Common myeloid progenitor, CD34-positive (primary cell): ENCODE data around the gene GNE.
"Not testable (repeated sequence)": the region's sequence is repeated elsewhere in the genome, so short reads cannot be mapped to it uniquely, and the experiment has no call there.

Experiments
- CTCF ChIA-PET: fragments of 350-600 bp; sonication (Branson Sonifier 250); formaldehyde crosslinking; loops from one replicate; lab custom pipeline; 2021; ENCODE audit warnings: antibody characterized with exemption; lab: Charles Lee
- POLR2A ChIA-PET: fragments of 350-600 bp; sonication (Branson Sonifier 250); formaldehyde crosslinking; loops from one replicate; lab custom pipeline; 2021; ENCODE audit warnings: antibody characterized with exemption; lab: Charles Lee
- DNase-seq, 3 donors: peaks; one replicate each; pipeline versions ENCODE4 v3.0.0 to v3.0.0-alpha.2; 2013
- H3K27ac ChIP-seq, 2 experiments: 1 replicate in 1 of 2; 2 replicates in 1 of 2; pipeline ENCODE4 v1.7.0; 2013; ENCODE audit warnings: inconsistent platforms in 2 of 2, low read length in 2 of 2, mild to moderate bottlenecking in 2 of 2, low read depth in 1 of 2, moderate library complexity in 1 of 2; ENCODE audit not compliant: severe bottlenecking in 2 of 2, insufficient read depth in 1 of 2, poor library complexity in 1 of 2
- H3K27me3 ChIP-seq, 5 experiments: replicated peaks in 2 of 5; 1 replicate in 3 of 5; 2 replicates in 2 of 5; pipeline versions ENCODE4 v1.6.1 to v1.7.0; 2013; ENCODE audit warnings: low read length in 4 of 5, mild to moderate bottlenecking in 2 of 5, moderate library complexity in 2 of 5, inconsistent platforms in 1 of 5; ENCODE audit not compliant: insufficient read depth in 5 of 5, control insufficient read depth in 4 of 5
- H3K36me3 ChIP-seq, 4 experiments: 1 replicate in 2 of 4; 2 replicates in 2 of 4; pipeline versions ENCODE4 v1.6.1 to v1.7.0; 2013; ENCODE audit warnings: low read length in 3 of 4, control low read depth in 1 of 4, mild to moderate bottlenecking in 1 of 4; ENCODE audit not compliant: control insufficient read depth in 4 of 4, insufficient read depth in 4 of 4
- H3K4me1 ChIP-seq, 4 experiments: 1 replicate in 3 of 4; 2 replicates in 1 of 4; pipeline versions ENCODE4 v1.6.1 to v1.7.1; 2013; ENCODE audit warnings: low read length in 3 of 4, mild to moderate bottlenecking in 3 of 4, control low read depth in 1 of 4, inconsistent platforms in 1 of 4, moderate library complexity in 1 of 4; ENCODE audit not compliant: control insufficient read depth in 4 of 4, insufficient read depth in 4 of 4; ENCODE audit errors: control extremely low read depth in 1 of 4
- H3K4me3 ChIP-seq, 7 experiments: 1 replicate in 4 of 7; 2 replicates in 3 of 7; pipeline versions ENCODE4 v1.5.1 to v1.7.0; 2013; ENCODE audit warnings: mild to moderate bottlenecking in 7 of 7, low read length in 6 of 7, moderate library complexity in 6 of 7, inconsistent platforms in 2 of 7, low read depth in 2 of 7, control low read depth in 1 of 7; ENCODE audit not compliant: insufficient read depth in 4 of 7, control insufficient read depth in 1 of 7; ENCODE audit errors: extremely low read depth in 1 of 7
- H3K9me3 ChIP-seq, 5 experiments: 1 replicate in 4 of 5; 2 replicates in 1 of 5; pipeline versions ENCODE4 v1.6.1 to v1.7.1; 2013; ENCODE audit warnings: low read length in 4 of 5, mild to moderate bottlenecking in 2 of 5, inconsistent platforms in 1 of 5, low read depth in 1 of 5, moderate library complexity in 1 of 5; ENCODE audit not compliant: control insufficient read depth in 4 of 5, insufficient read depth in 2 of 5; ENCODE audit errors: control extremely low read depth in 1 of 5
- WGBS: methylation state at CpG from one replicate; pipeline ENCODE4 v1.1.5; 2013; ENCODE audit not compliant: insufficient coverage; 5-methylcytosine and 5-hydroxymethylcytosine counted together

The GNE gene

DNA sequence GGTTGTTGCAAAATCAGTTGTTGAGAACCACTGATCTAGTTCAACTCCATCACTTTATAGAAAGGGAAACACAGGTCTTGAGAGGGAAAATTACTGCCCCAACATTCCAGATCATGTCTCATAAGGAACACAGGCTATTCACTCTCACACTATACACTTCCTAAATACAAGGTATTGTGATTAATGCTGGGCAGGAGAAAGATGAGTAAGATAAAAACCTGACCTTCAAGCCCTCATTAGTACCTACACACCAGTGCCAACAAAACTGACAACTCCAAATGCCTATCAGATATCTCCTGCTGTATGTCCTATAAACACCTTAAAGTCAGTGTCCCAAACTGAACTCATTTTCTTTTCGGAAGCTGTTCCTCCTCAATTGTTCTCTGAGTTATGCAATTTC, 8.2 kb downstream of the GNE start:
- WGBS: 100% methylated on average over 1 of the region's 1 CpG
- H3K4me3 ChIP-seq: no peak overlapping the region
- H3K27ac ChIP-seq: no peak overlapping the region
- no peaks in the 10 kb centered on the region for H3K4me1 ChIP-seq
- H3K36me3 ChIP-seq: peaks cover 7 to 18% (median 12%) of the 10 kb centered on the region in 4 experiments
- no peaks in the 10 kb centered on the region for H3K9me3 ChIP-seq
- ChIA-PET CTCF (interaction anchor here (0.9 to 8.5 kb wide), 4 partner anchors 18 to 79 kb away, joined by 3 to 112 read pairs (median 6); no protein-coding TSS in a partner anchor), POLR2A (no interaction called here)
- no peak for DNase-seq
- H3K27me3 ChIP-seq: no peaks in the 10 kb centered on the region

- no peak overlapping the region for H3K27ac ChIP-seq
- no peaks in the 10 kb centered on the region for H3K4me1 ChIP-seq
- DNase-seq: no peak
- ChIA-PET CTCF (interaction anchor here (1.1 to 8.5 kb wide), 11 partner anchors 8 to 200 kb away, joined by 3 to 112 read pairs (median 4); partner anchors contain the start of gene GNE), POLR2A (interaction anchor here (0.6 to 1.3 kb wide), 3 partner anchors 9 to 1204 kb away, joined by 3 read pairs; no protein-coding TSS in a partner anchor)
- peaks cover 8 to 18% (median 15%) of the 10 kb centered on the region in 4 experiments for H3K36me3 ChIP-seq
- H3K4me3 ChIP-seq: no peak overlapping the region
- 96% methylated on average over 6 of the region's 6 CpGs for WGBS
- no peaks in the 10 kb centered on the region for H3K27me3 ChIP-seq
- H3K9me3 ChIP-seq: no peaks in the 10 kb centered on the region
Measured at GRCh38 chr9:36249189-36249588, 9.1 kb downstream of the GNE start.

GRCh38 chr9:36248061-36248460, 10.2 kb downstream of the GNE start:
- not testable (repeated sequence) for H3K9me3 ChIP-seq, H3K27ac ChIP-seq, H3K27me3 ChIP-seq, H3K4me3 ChIP-seq, H3K4me1 ChIP-seq
- peak; percentile 54 to 75 (median 74) for DNase-seq
- ChIA-PET POLR2A (interaction anchor here (1.3 kb wide), 1 partner anchor 80 kb away, joined by 3 read pairs; no protein-coding TSS in a partner anchor), CTCF (interaction anchor here (0.7 to 8.5 kb wide), 15 partner anchors 9 to 205 kb away, joined by 3 to 112 read pairs (median 3); partner anchors contain the start of gene GNE)
- WGBS: 84% methylated on average over 5 of the region's 8 CpGs
- peaks cover 9 to 27% (median 19%) of the 10 kb centered on the region in 4 experiments for H3K36me3 ChIP-seq

- Histone ChIP-seq H3K9me3 (no peaks in the 10 kb centered on the region), H3K27me3 (no peaks in the 10 kb centered on the region), H3K27ac (no peak overlapping the region), H3K36me3 (peaks cover 9 to 30% (median 23%) of the 10 kb centered on the region in 4 experiments), H3K4me3 (no peak overlapping the region), H3K4me1 (no peaks in the 10 kb centered on the region)
- POLR2A ChIA-PET: no interaction called here
- CTCF ChIA-PET: interaction anchor here (0.8 to 8.5 kb wide), 7 partner anchors 10 to 205 kb away, joined by 3 to 112 read pairs (median 3); partner anchors contain the start of gene GNE
- WGBS: 67% methylated on average over 1 of the region's 3 CpGs
- no peak for DNase-seq
Measured at GRCh38 chr9:36247356-36247755, 10.9 kb downstream of the GNE start.

- DNase-seq: no peak
- 98% methylated on average over 6 of the region's 6 CpGs for WGBS
- POLR2A ChIA-PET: no interaction called here
- Histone ChIP-seq H3K9me3 (no peaks in the 10 kb centered on the region), H3K4me3 (no peak overlapping the region), H3K4me1 (no peaks in the 10 kb centered on the region), H3K27me3 (no peaks in the 10 kb centered on the region), H3K27ac (no peak overlapping the region), H3K36me3 (peaks cover 14 to 41% (median 28%) of the 10 kb centered on the region in 4 experiments)
- CTCF ChIA-PET: interaction anchor here (8.5 kb wide), 1 partner anchor 84 kb away, joined by 112 read pairs; no protein-coding TSS in a partner anchor
Measured at GRCh38 chr9:36245906-36246305, 12.3 kb downstream of the GNE start.

- H3K4me1 ChIP-seq, DNase-seq, H3K4me3 ChIP-seq, H3K27me3 ChIP-seq, H3K27ac ChIP-seq, H3K9me3 ChIP-seq: not testable (repeated sequence)
- ChIA-PET CTCF (interaction anchor here (1.1 to 1.9 kb wide), 3 partner anchors 11 to 89 kb away, joined by 3 to 6 read pairs (median 5); no protein-coding TSS in a partner anchor), POLR2A (interaction anchor here (0.6 to 0.9 kb wide), 2 partner anchors 9 to 18 kb away, joined by 3 read pairs; partner anchors contain the start of gene GNE)
- peaks cover 12 to 45% (median 28%) of the 10 kb centered on the region in 4 experiments for H3K36me3 ChIP-seq
- 100% methylated on average over 3 of the region's 3 CpGs for WGBS
Measured at GRCh38 chr9:36239675-36240074, 18.6 kb downstream of the GNE start.

GRCh38 chr9:36239205-36239604, 19.0 kb downstream of the GNE start:
- H3K36me3 ChIP-seq: peaks cover 14 to 49% (median 30%) of the 10 kb centered on the region in 4 experiments
- H3K4me3 ChIP-seq, H3K9me3 ChIP-seq, H3K4me1 ChIP-seq, H3K27me3 ChIP-seq, POLR2A ChIA-PET, DNase-seq, H3K27ac ChIP-seq: not testable (repeated sequence)
- WGBS: no CpG with 5 or more reads among the region's 7 CpGs
- CTCF ChIA-PET: interaction anchor here (1.9 kb wide), 1 partner anchor 88 kb away, joined by 6 read pairs; no protein-coding TSS in a partner anchor
